HG03354 (cell line): ENCODE measurements around the gene SELENOW.
"Not testable (repeated sequence)": the region's sequence is repeated elsewhere in the genome, so short reads cannot be mapped to it uniquely, and the experiment has no call there.

Experiments used
- ATAC-seq: cut with Tn5 transposase; IDR thresholded peaks from one replicate; pipeline ENCODE4 v1.9.1; 2021; ENCODE audit warnings: mild to moderate bottlenecking; ENCODE audit not compliant: unreplicated experiment, poor library complexity, severe bottlenecking

Gene SELENOW

DNA sequence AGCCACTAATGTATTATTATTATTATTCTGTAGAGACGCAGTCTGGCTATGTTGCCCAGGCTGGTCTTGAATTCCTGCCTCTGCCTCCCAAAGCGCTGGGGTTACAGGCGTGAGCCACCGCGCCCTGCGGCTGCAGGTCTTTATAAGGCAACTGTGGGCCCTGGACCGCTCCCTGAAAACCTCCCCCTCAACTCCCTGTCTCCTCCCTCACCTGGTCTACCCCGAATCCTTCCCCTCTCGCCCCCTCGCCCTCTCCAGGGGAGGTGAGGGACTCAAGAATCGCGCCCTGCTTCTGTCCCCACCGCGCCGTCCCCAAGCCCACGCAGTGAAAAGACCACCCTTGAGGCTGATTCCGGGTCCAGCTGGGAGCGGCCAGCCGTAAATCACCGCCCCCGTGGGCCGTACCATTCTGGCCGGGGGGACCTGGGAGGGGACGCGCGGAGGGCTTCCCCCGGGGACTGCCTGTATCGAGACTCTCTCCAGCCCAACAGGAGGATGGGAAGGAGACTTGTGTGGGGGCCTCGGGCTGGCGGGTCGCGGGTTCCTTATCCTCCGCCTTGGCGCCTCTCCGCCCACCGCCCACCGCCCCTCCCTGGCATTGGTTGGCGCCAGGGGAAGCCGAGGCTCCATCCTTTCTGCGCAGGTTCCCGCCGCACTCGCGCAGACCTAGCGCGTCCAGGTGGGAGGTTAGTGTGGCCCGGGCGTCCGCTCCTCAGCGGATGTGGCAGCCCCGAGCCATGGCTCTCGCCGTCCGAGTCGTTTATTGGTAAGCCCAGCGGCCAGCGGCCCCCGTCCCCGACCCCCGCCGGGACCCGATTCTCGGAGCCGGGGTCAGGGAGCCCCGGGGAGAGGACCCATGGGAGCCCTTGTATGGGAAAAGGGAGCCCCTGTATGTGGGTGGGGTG lies at the start of gene SELENOW:
TSS of gene SELENOW (plus strand) at position 655 of the 905 bp plus-strand sequence. CDS start at position 738, 83 bp downstream.
- ATAC-seq = peak; percentile 84

DNA sequence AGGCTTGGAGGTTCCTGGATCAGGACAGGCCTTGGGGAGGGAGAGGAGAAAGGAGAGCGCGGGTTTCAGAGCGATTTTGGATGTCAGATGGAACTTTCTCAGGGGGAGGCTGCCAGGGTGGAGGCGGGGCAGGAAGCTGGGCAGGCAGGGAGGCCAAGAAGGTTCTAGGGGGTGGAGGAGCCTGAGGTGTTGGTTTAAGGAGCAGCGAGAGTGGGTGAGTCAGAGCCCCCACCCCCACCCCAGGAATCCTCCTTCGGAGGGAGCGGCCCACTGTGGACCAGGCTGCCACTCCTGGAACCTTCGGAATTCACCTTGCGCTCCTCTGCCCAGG lies 49.1 kb upstream of the SELENOW start:
- ATAC-seq = no peak

DNA sequence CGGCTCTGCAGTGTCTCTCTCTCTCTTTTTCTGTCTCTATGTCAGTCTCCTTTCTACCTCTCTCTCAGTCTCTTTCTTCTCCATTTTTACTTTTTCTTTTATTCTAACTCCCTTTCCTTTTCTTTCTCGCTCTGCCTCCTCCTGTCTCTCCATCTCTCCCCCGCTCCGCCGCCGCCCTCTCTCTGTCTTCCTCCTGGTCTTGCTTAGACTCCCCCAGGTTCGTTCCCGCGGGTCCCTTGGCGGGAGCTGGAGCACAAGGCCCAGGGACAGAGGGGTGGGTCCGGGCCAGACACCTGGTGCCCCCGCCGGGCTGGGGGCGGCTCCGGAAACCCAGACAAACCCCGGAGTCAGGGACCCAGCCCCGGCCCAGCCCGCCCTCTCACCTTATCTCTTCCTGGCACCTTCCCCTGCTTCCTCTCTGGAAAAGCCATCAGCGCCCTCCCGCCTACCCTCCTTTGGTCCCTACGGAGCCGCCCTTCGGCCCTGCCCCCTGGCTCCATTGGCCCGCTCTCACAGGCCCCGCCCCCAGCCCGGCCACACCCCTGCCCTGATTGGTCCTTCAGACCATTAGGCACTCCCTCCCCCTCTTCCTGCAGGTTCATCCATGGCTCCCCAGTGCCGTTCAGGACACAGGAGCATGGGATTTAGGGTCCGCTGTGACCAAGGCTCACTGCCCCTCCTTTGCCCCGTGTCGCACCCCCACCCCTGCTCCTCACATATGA lies 48.5 kb upstream of the SELENOW start:
- ATAC-seq = no peak

DNA sequence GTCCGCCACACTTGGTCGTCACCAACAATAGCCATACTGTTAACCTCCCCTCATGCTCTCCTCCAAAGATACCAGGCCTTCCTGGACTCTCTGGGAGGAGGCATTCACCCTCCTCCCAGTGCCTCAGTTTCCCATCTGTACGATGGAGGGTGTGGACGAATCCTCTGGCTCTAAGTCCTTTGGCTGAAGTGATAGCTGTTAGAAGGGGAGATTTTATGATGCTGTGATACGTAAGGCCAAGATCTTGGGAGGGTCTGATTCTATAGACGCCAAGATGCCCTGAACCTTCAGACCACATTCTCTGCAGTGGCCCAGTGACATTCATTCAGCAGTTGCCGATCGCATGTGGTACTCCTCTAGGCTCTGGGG lies 48.0 kb upstream of the SELENOW start:
- ATAC-seq = no peak

DNA sequence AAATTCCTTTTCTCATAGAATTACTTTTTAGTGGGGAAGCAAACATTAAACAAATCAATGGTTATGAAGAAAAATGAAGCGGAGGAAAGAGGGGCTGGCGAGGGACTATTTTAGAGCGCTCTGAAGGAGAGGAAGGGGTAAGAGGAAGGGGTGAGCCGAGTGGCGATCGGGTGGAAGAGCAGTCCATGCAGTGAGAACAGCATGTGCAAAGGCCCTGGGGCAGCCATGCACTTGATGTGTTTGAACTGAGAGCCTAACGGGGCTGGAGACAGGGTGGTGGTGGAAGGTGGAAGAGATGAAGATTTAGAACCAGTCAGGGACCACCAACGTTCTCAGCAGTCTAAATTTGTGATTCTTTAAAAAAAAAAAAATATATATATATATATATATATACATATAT lies 47.6 kb upstream of the SELENOW start:
- ATAC-seq = no peak

DNA sequence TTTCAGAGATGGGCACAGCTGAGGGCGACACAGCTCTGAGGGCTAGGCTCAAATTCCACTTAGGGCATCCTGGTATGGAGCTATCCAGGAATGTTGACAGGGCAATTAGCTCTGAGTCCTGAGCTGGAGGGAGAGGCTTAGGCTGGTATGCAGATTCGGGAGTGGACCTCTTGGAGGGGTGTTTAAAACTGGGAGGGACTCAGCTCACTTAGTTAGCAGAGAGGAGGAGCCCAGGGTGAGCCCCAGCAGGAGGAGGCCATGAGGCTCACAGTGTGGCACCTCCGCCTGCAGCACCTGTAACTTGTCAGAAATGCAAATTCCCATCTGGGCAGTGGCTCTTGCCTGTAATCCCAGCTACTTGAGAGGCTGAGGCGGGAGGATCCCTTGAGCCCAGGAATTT lies 43.4 kb upstream of the SELENOW start:
- ATAC-seq = no peak

DNA sequence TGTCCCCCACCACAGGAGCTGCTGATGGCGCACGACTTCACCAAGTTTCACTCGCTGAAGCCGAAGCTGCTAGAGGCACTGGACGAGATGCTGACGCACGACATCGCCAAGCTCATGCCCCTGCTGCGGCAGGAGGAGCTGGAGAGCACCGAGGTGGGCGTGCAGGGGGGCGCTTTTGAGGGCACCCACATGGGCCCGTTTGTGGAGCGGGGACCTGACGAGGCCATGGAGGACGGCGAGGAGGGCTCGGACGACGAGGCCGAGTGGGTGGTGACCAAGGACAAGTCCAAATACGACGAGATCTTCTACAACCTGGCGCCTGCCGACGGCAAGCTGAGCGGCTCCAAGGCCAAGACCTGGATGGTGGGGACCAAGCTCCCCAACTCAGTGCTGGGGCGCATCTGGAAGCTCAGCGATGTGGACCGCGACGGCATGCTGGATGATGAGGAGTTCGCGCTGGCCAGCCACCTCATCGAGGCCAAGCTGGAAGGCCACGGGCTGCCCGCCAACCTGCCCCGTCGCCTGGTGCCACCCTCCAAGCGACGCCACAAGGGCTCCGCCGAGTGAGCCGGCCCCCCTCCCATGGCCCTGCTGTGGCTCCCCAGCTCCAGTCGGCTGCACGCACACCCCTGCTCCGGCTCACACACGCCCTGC lies 37.5 kb upstream of the SELENOW start:
- ATAC-seq = no peak

DNA sequence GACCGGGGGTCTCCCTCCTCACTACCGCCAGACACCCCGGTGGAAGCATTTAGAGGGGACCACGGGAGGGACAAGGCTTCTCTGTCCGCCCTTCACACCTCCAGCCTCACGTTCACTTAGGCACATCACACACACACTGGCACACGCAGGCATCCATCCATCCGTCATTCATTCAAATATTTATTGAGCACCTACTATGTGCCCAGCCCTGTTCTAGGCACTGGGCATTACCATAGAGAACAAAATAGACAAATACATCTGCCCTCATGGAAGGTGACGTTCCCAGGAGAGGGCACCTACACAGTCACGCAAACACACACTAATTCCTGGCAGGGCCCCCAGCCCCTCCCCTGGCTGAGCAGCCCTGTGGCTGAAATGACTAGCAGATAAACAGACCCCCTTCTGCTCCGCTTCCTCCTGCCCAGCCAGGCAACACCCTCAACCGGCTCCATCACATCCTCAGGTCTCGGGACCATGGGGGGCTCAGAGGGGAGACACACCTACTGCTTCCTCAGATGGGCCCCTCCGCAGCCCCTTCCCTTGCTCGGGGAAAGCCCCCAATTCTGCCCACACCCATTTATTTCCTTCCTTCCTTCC lies 36.9 kb upstream of the SELENOW start:
- no peak for ATAC-seq

DNA sequence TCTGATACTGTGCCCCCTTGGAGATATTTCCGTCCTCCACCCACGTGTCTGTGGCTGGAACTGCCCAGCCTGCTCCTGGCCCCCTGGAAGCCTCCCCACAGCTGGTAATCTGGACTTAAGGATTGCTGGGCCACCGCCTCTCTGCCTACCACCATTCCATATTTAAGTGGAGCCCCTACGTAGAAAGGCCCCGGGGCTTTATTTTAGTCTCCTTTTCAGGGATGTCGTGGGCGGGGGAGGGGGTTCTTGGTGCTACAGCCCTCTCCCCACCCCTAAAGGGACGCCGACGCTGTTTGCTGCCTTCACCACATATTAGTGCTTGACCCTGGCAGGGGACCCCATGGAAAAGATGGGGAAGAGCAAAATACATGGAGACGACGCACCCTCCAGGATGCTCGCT lies 35.9 kb upstream of the SELENOW start:
- no peak for ATAC-seq

DNA sequence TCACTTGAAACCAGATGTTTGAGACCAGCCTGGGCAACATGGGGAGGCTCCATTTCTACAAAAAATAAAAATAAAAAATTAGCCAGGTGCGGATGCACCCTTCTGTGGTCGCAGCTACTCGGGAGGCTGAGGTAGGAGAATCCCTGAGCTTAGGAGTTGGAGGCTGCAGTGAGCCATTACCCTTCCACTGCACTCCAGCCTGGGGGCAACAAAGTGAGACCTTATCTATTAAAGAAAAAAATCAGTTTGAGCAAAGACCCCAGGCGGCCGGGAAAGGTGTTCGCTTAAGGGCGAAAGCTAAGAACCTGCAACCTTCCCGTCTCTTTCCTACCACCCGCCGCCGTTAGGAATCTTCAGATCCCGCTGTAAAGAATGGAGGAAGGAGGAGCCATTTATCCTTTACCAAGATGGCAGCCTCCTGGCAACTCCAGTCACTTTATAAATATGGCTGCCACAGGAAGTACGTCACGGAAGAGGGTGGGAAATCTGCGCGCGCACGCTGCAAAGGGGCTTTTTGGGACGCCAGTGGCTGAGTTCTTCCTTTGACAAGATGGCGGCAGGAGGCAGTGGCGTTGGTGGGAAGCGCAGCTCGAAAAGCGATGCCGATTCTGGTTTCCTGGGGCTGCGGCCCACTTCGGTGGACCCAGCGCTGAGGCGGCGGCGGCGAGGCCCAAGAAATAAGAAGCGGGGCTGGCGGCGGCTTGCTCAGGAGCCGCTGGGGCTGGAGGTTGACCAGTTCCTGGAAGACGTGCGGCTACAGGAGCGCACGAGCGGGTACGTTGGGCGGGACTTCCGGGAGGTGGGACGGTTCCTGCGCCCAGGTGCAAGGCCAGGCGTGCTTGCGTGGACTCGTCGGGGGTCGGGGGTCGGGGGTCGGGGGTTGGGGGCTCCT lies 33.2 kb upstream of the SELENOW start, which contains the start of gene NOP53:
TSS of gene NOP53 (plus strand) at position 537 of the 892 bp plus-strand sequence. CDS start at position 551, 14 bp downstream.
- peak; percentile 81 for ATAC-seq

DNA sequence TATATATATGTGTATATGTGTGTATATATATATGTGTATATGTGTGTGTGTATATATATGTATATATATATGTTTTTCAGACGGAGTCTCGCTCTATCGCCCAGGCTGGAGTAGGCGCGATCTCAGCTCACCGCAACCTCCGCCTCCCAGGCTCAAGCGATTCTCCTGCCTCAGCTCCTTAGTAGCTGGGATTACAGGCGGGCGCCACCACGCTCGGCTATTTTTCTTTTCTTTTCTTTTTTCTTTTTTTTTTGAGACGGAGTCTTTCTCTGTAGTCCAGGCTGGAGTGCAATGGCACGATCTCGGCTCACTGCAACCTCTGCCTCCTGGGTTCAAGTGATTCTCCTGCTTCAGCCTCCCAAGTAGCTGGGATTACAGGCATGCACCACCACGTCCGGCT lies 32.4 kb upstream of the SELENOW start:
- not testable (repeated sequence) for ATAC-seq

DNA sequence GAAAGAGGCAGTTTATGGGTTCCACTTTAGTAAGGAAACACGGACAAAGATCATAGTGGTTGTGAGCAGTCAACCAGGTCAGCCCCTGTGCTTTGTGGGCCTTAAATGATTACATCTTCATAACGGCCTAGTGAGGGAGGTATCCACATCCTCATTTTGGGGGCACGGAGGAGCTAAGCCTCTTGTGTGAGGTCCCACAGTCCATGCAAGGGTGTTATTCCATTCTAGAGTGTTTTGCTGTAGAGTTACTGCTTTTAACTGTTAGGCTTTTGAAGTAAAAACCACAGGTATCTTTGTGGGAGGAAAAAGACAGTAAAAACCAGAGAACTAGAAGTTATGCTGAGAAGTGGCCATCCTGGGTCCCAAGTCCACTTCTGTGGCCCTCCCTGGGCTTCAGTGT lies 29.2 kb upstream of the SELENOW start:
- ATAC-seq = no peak

DNA sequence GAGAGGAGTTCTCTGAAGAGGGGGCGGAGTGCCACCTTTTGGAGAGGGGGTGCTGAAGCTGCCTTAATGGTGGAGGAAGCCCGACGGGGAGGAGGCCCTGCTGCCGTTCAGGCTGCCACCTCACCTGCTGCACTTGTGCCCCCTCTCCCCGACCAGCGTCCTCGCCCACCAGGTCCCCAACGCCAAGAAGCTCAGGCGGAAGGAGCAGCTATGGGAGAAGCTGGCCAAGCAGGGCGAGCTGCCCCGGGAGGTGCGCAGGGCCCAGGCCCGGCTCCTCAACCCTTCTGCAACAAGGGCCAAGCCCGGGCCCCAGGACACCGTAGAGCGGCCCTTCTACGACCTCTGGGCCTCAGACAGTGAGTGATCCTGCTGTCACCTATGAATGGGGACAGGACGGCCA lies 27.8 kb upstream of the SELENOW start:
- no peak for ATAC-seq

DNA sequence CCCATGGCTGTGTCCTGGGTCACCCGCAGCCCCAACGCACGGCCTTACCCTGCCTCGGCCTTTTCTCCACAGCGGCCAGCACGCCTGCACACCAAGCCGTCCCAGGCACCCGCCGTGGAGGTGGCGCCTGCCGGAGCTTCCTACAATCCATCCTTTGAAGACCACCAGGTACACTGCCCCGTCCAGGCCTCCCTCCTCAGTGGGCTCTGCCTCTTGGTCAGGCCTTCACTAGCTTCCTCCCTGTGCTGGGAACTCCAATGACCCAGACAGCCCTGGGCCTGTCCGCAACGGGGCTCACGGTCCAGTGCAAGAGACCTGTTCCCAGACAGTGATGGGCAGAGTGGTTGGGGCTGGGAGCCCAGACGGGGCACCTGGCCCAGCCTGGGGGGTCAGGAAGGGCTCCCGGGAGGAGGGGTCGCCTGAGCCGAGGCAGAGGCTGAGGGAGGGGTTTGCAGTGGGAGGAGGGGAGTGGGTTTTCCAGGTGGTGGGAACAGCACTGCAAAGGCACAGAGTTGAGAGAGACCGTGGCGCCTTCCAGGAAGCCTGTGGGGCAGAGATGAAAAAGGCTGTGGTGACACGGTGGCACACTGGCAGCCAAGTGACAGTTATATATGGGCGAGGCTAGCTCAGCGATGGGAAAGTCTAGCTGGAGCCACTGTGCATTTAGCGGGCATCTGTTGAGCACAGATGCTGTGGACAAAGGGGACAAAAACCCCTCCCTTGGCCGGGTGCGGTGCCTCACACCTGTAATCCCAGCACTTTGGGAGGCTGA lies 25.9 kb upstream of the SELENOW start:
- ATAC-seq = no peak

DNA sequence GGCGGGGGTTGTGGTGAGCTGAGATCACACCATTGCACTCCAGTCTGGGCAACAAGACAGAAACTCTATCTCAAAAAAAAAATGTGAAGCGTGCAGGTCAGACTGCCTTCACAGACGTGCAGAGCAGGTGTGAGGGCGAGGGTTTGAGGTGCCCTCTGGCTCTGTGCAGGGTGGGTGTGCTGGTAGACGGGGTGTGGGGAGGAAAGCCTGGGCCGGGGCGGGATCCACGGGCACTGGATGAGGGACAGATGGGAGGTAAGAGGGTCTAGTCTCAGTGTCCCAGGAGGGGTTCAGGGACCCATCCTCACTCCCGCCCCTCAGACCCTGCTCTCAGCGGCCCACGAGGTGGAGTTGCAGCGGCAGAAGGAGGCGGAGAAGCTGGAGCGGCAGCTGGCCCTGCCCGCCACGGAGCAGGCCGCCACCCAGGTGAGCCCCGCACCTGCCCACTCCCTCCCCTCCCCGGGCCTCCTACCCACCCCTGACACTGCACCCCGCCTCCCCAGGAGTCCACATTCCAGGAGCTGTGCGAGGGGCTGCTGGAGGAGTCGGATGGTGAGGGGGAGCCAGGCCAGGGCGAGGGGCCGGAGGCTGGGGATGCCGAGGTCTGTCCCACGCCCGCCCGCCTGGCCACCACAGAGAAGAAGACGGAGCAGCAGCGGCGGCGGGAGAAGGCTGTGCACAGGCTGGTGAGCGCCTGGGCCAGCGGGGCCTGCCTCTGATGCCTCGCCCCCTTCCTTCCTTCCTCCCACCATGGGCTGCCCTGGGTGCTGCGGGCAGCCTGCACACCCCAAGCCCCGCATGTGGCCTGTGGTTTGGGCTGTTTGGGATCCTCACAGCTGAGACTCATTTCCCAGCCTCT lies 24.1 kb upstream of the SELENOW start:
- ATAC-seq = no peak

DNA sequence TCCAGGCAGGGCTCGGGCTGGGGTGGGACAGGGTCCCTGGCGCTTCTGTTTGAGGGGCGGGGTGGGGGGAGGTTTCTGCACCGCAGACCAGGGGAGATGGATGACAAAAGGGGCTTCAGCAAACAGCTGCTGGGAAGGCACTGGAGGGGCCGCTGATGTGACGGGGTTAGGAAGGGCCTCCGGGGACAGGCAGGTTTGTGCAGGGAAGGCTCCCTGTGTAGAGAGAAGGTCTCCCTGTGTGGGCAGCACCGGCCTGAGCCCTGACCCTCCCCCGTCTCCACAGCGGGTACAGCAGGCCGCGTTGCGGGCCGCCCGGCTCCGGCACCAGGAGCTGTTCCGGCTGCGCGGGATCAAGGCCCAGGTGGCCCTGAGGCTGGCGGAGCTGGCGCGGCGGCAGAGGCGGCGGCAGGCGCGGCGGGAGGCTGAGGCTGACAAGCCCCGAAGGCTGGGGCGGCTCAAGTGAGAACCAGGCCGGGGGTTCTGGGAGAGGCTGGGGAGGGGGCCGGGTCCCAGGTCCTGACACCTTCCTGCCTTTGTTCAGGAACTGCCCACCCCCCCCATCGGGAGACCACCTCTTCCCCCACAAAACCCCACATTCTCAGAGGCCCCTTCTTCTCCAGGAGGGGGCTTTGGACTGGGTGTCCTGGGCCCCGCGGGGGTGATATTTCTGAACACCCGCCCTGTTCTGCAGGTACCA lies 23.3 kb upstream of the SELENOW start:
- no peak for ATAC-seq
